HepG2 (cell line): ENCODE data around the gene ADAMTS15. TPM values are rescaled to one million over a fixed set of nuclear protein-coding genes. Genes with fewer than 3 reads are reported as not detected.

Experiments
- KLF9 ChIP-seq: IDR thresholded peaks from 2 replicates; pipeline ENCODE4 v1.6.1; 2016; ENCODE audit warnings: low read depth
- MEIS2 ChIP-seq: sonication (generic); formaldehyde crosslinking; IDR thresholded peaks from 2 replicates; pipeline ENCODE4 v1.9.0; 2021; ENCODE audit warnings: mild to moderate bottlenecking, missing genetic modification reagents
- POGZ ChIP-seq: sonication (generic); formaldehyde crosslinking; IDR thresholded peaks from 2 replicates; pipeline ENCODE4 v1.4.0; 2020; ENCODE audit warnings: mild to moderate bottlenecking, missing genetic modification reagents
- ZBTB1 ChIP-seq: sonication (generic); formaldehyde crosslinking; IDR thresholded peaks from 2 replicates; pipeline ENCODE4 v1.4.0; 2020; ENCODE audit warnings: missing genetic modification reagents, borderline replicate concordance
- ZNF12 ChIP-seq: sonication (generic); formaldehyde crosslinking; IDR thresholded peaks from 2 replicates; pipeline ENCODE4 v1.5.0; 2020; ENCODE audit warnings: missing genetic modification reagents
- ZNF282 ChIP-seq: fragments of 450-650 bp; IDR thresholded peaks from 2 replicates; pipeline ENCODE4 v1.6.1; 2018; ENCODE audit not compliant: partially characterized antibody
- ZNF318 ChIP-seq: sonication (generic); formaldehyde crosslinking; IDR thresholded peaks from 2 replicates; pipeline ENCODE4 v1.4.0; 2020; ENCODE audit warnings: mild to moderate bottlenecking, missing genetic modification reagents
- ZNF33B ChIP-seq: sonication (generic); formaldehyde crosslinking; IDR thresholded peaks from 2 replicates; pipeline ENCODE4 v1.5.1; 2020; ENCODE audit warnings: mild to moderate bottlenecking, missing genetic modification reagents
- ZNF451 ChIP-seq: sonication (generic); formaldehyde crosslinking; IDR thresholded peaks from 2 replicates; pipeline ENCODE4 v1.5.0; 2020; ENCODE audit warnings: mild to moderate bottlenecking, missing genetic modification reagents
- polyA plus RNA-seq, 8 experiments: library from polyadenylated mRNA; depleted of rRNA in 3 of 8; stranded (reverse) in 7 of 8; unstranded in 1 of 8; fragments of >200 nt; fragmentation: Illumina TruSeq in 4 of 8; extraction: Trizol in 4 of 8; gene quantifications; 2 replicates each; pipeline versions ENCODE4 v1.2.1 to v1.2.3, GENCODE V29; 2011 to 2016; ENCODE audit warnings: low read depth in 4 of 8, missing spikeins in 1 of 8, mixed read lengths in 1 of 8; ENCODE audit not compliant: insufficient read depth in 1 of 8
- total RNA-seq, 5 experiments: library from RNA; depleted of rRNA; stranded (reverse); fragments of >200 nt; fragmentation: Illumina TruSeq; extraction: Trizol; gene quantifications; 2 replicates each; pipeline ENCODE4 v1.2.3, GENCODE V29; 2016; ENCODE audit warnings: low read depth in 1 of 5
- TF ChIP-seq, protein P1 (sequence below): sonication (generic); formaldehyde crosslinking; IDR thresholded peaks from 2 replicates; pipeline ENCODE4 v1.8.0; 2023; ENCODE audit warnings: mild to moderate bottlenecking, missing genetic modification reagents

ADAMTS15 gene
- total and polyA plus RNA-seq, 2 of the 13 experiments (the other 11 are each of a cell fraction or from before 2014, with no cell fraction given) = 0.01 to 0.02 TPM

GRCh38 chr11:130523166-130523565 lies 74.7 kb downstream of the ADAMTS15 start (continued):
- TF ChIP-seq ZNF318 (CRISPR knock-in tag) (no peak), ZNF451 (no peak), ZNF282 (no peak), MEIS2 (CRISPR knock-in tag) (no peak), POGZ (CRISPR knock-in tag) (no peak), ZNF12 (no peak), KLF9 (CRISPR knock-in tag) (no peak), ZNF33B (no peak), ZBTB1 (CRISPR knock-in tag) (no peak)
- TF ChIP-seq, protein P1, sequence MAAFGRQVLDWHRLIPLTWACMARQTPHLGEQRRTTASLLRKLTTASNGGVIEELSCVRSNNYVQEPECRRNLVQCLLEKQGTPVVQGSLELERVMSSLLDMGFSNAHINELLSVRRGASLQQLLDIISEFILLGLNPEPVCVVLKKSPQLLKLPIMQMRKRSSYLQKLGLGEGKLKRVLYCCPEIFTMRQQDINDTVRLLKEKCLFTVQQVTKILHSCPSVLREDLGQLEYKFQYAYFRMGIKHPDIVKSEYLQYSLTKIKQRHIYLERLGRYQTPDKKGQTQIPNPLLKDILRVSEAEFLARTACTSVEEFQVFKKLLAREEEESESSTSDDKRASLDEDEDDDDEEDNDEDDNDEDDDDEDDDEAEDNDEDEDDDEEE (CRISPR knock-in tag) = no peak
